GM23338 (cell line): Measurements from ENCODE around the gene IGFLR1.

Experiments used
- EZH2 ChIP-seq: fragments of 200-600 bp; sonication (generic); IDR thresholded peaks from one replicate; pipeline ENCODE4 v1.8.0; 2017; ENCODE audit warnings: antibody characterized with exemption, mild to moderate bottlenecking, low read depth; ENCODE audit not compliant: unreplicated experiment
- EZH2phosphoT487 ChIP-seq: fragments of 200-600 bp; sonication (generic); IDR thresholded peaks from one replicate; pipeline ENCODE4 v1.8.1; 2018; ENCODE audit warnings: antibody characterized with exemption; ENCODE audit not compliant: unreplicated experiment
- POLR2AphosphoS5 ChIP-seq: IDR thresholded peaks from 2 replicates; pipeline ENCODE4 v1.6.1; 2016; ENCODE audit warnings: antibody characterized with exemption, low read depth
- TF ChIP-seq, protein P1 (sequence below), 2 experiments: fragments of 200-600 bp in 1 of 2; sonication (generic) in 1 of 2; conservative IDR thresholded peaks; 2 replicates each; pipeline versions ENCODE4 v1.5.1 to v1.6.1; 2016 to 2017; ENCODE audit warnings: antibody characterized with exemption in 2 of 2, low read depth in 2 of 2, mild to moderate bottlenecking in 2 of 2, moderate library complexity in 1 of 2

- TF ChIP-seq, protein P1, sequence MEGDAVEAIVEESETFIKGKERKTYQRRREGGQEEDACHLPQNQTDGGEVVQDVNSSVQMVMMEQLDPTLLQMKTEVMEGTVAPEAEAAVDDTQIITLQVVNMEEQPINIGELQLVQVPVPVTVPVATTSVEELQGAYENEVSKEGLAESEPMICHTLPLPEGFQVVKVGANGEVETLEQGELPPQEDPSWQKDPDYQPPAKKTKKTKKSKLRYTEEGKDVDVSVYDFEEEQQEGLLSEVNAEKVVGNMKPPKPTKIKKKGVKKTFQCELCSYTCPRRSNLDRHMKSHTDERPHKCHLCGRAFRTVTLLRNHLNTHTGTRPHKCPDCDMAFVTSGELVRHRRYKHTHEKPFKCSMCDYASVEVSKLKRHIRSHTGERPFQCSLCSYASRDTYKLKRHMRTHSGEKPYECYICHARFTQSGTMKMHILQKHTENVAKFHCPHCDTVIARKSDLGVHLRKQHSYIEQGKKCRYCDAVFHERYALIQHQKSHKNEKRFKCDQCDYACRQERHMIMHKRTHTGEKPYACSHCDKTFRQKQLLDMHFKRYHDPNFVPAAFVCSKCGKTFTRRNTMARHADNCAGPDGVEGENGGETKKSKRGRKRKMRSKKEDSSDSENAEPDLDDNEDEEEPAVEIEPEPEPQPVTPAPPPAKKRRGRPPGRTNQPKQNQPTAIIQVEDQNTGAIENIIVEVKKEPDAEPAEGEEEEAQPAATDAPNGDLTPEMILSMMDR (conservative IDR thresholded peaks at IDR 0.05; ENCODE audit: low read depth in 2 of 2), result no peak
- TF ChIP-seq EZH2, result no peak
- TF ChIP-seq EZH2phosphoT487, result no peak
- TF ChIP-seq POLR2AphosphoS5, result no peak; the same call in 1 of the 2 replicates
These were observed 29.4 kb downstream of the IGFLR1 start for GRCh38 chr19:35712567-35713505.
